Renal pelvis (tissue), 4 donors: ENCODE data around the gene FAM163A. TPM values are rescaled to one million over a fixed set of nuclear protein-coding genes. Genes with fewer than 3 reads are reported as not detected.
"Not testable (repeated sequence)": the region's sequence is repeated elsewhere in the genome, so short reads cannot be mapped to it uniquely, and the experiment has no call there.

ENCODE experiments used
- DNase-seq: peaks from one replicate; pipeline ENCODE4 v3.0.0-alpha.2; 2013
- polyA plus RNA-seq, 3 donors: library from polyadenylated mRNA; unstranded; fragments of 120-200 nt; gene quantifications; one replicate each; pipeline ENCODE4 v1.2.1, GENCODE V29; 2013; ENCODE audit not compliant: insufficient read length in 3 of 3

The FAM163A gene
- polyA plus RNA-seq, 3 donors = 0.76 to 1.1 (median 0.99) TPM

- no peak for DNase-seq
Observed at GRCh38 chr1:179848233-179848632, 105.1 kb downstream of the FAM163A start.

- no peak for DNase-seq
Observed at GRCh38 chr1:179853102-179853501, 110.0 kb downstream of the FAM163A start.

GRCh38 chr1:179855831-179856230 is 112.7 kb downstream of the FAM163A start:
- not testable (repeated sequence) for DNase-seq

GRCh38 chr1:179856296-179856695 is 113.2 kb downstream of the FAM163A start:
- no peak for DNase-seq

GRCh38 chr1:179857009-179857408 is 113.9 kb downstream of the FAM163A start:
- no peak for DNase-seq

- DNase-seq = no peak
Observed at GRCh38 chr1:179860652-179861051, 117.6 kb downstream of the FAM163A start.

- DNase-seq = no peak
Observed at GRCh38 chr1:179865377-179865776, 122.3 kb downstream of the FAM163A start.

Other genes starting within 250 kb of the FAM163A start
- 100 to 1,000 TPM; 378 to 411 (median 403) TPM for gene NPHS2, start 167.3 kb upstream of the FAM163A start, polyA plus RNA-seq
- 1 to 10 TPM; 2.8 to 5.7 (median 5.5) TPM for gene TDRD5, start 151.5 kb upstream of the FAM163A start, polyA plus RNA-seq
- gene TOR1AIP2, start 134.5 kb downstream of the FAM163A start, polyA plus RNA-seq = 10 to 100 TPM; 26.7 to 46.3 (median 36.9) TPM
- 10 to 100 TPM; 40.5 to 57.7 (median 43.7) TPM for gene TOR1AIP1, start 139.0 kb downstream of the FAM163A start, polyA plus RNA-seq
- gene CEP350, start 211.5 kb downstream of the FAM163A start, polyA plus RNA-seq = 10 to 100 TPM; 26.8 to 32.3 (median 28.1) TPM